K562 (cell line): ENCODE data around the gene NMT1. TPM values are rescaled to one million over a fixed set of nuclear protein-coding genes. Genes with fewer than 3 reads are reported as not detected.
A peak's percentile ranks its signal among the peaks of the same experiment; 100 is the strongest.

ENCODE experiments used
- AFF1 ChIP-seq, 2 experiments: fragments of 450-650 bp; IDR thresholded peaks; 2 replicates each; pipeline ENCODE4 v1.6.1; 2018; ENCODE audit warnings: mild to moderate bottlenecking in 2 of 2, low read depth in 1 of 2; ENCODE audit not compliant: partially characterized antibody in 2 of 2
- EGR1 ChIP-seq: fragments of 450-650 bp; conservative IDR thresholded peaks from 2 replicates; pipeline ENCODE4 v1.6.1; 2017; ENCODE audit warnings: mild to moderate bottlenecking
- ELK3 ChIP-seq: fragments of 450-650 bp; formaldehyde crosslinking; IDR thresholded peaks from 2 replicates; pipeline ENCODE4 v1.4.0; 2020; ENCODE audit warnings: mild to moderate bottlenecking
- ERF ChIP-seq: fragments of 450-650 bp; formaldehyde crosslinking; IDR thresholded peaks from 2 replicates; pipeline ENCODE4 v1.4.0; 2020; ENCODE audit warnings: mild to moderate bottlenecking, mixed read lengths
- FOXK1 ChIP-seq: sonication (generic); formaldehyde crosslinking; IDR thresholded peaks from 2 replicates; pipeline ENCODE4 v1.8.0; 2022; ENCODE audit warnings: missing genetic modification reagents, mild to moderate bottlenecking, borderline replicate concordance
- GABPB1 ChIP-seq: sonication (generic); formaldehyde crosslinking; IDR thresholded peaks from 2 replicates; pipeline ENCODE4 v1.8.0; 2022; ENCODE audit warnings: mild to moderate bottlenecking, missing genetic modification reagents
- KAT8 ChIP-seq: fragments of 450-650 bp; IDR thresholded peaks from 2 replicates; pipeline ENCODE4 v1.6.1; 2016; ENCODE audit warnings: low read depth, mild to moderate bottlenecking
- MITF ChIP-seq: IDR thresholded peaks from 2 replicates; pipeline ENCODE4 v1.6.1; 2014; ENCODE audit warnings: antibody characterized with exemption
- PKNOX1 ChIP-seq: fragments of 450-650 bp; IDR thresholded peaks from 2 replicates; pipeline ENCODE4 v1.6.1; 2016
- PPARD ChIP-seq: fragments of 250-450 bp; sonication (Bioruptor Pico); IDR thresholded peaks from 2 replicates; pipeline ENCODE4 v1.8.0; 2022; ENCODE audit warnings: inconsistent platforms, mild to moderate bottlenecking, moderate library complexity
- RNF219 ChIP-seq: fragments of 250-450 bp; sonication (Bioruptor Pico); IDR thresholded peaks from 2 replicates; pipeline ENCODE4 v1.5.0; 2022; ENCODE audit warnings: mild to moderate bottlenecking
- SMAD4 ChIP-seq: fragments of 250-450 bp; sonication (Bioruptor Pico); conservative IDR thresholded peaks from 2 replicates; pipeline ENCODE4 v1.8.0; 2021; ENCODE audit warnings: inconsistent platforms, mild to moderate bottlenecking, moderate library complexity
- YBX1 ChIP-seq: fragments of 450-650 bp; IDR thresholded peaks from 2 replicates; pipeline ENCODE4 v1.7.1; 2016; ENCODE audit warnings: mild to moderate bottlenecking
- ZNF134 ChIP-seq: fragments of 250-450 bp; sonication (Bioruptor Pico); conservative IDR thresholded peaks from 2 replicates; pipeline ENCODE4 v1.4.0; 2020
- ZNF316 ChIP-seq: fragments of 450-650 bp; IDR thresholded peaks from 2 replicates; pipeline ENCODE4 v1.6.1; 2016
- ZNF511 ChIP-seq: sonication (generic); formaldehyde crosslinking; IDR thresholded peaks from 2 replicates; pipeline ENCODE4 v1.8.0; 2022; ENCODE audit warnings: mild to moderate bottlenecking, missing genetic modification reagents
- ZNF780A ChIP-seq: fragments of 250-450 bp; sonication (Bioruptor Pico); IDR thresholded peaks from 2 replicates; pipeline ENCODE4 v1.5.0; 2021; ENCODE audit warnings: mild to moderate bottlenecking
- polyA plus RNA-seq, 8 experiments: library from polyadenylated mRNA; depleted of rRNA in 4 of 8; stranded (reverse) in 5 of 8; unstranded in 3 of 8; fragments of >200 nt; fragmentation: Nextera tagmentation in 2 of 8; fragmentation: Illumina TruSeq in 1 of 8; extraction: Ambion mirVana in 2 of 8; extraction: Trizol in 1 of 8; gene quantifications; 2 replicates each; pipeline versions ENCODE4 v1.2.1 to v1.2.3, GENCODE V29; 2011 to 2014; ENCODE audit warnings: inconsistent platforms in 1 of 8, missing spikeins in 1 of 8
- total RNA-seq, 7 experiments: library from RNA; depleted of rRNA in 6 of 7; stranded (reverse); fragments of >200 nt in 6 of 7; fragmentation: Illumina TruSeq in 2 of 7; extraction: Trizol in 2 of 7; gene quantifications; 2 replicates each; pipeline versions ENCODE4 v1.2.1 to v1.2.3, GENCODE V29; 2011 to 2021; ENCODE audit warnings: low replicate concordance in 1 of 7

NMT1 gene
- total and polyA plus RNA-seq, 9 of the 15 experiments (the other 6 are each of a cell fraction or from before 2014, with no cell fraction given): 86.7 to 569 (median 213) TPM

- TF ChIP-seq PPARD (CRISPR knock-in tag): no peak
- TF ChIP-seq ERF (CRISPR knock-in tag): no peak
- TF ChIP-seq RNF219 (CRISPR knock-in tag): no peak
- peak; percentile 53 for TF ChIP-seq EGR1
- TF ChIP-seq YBX1: no peak
- no peak for TF ChIP-seq ELK3 (CRISPR knock-in tag)
- TF ChIP-seq AFF1 (IDR thresholded peaks at IDR 0.05; ENCODE audit: low read depth in 1 of 2, partially characterized antibody in 2 of 2): peak in 1 of 2 experiments; percentile 56
- TF ChIP-seq ZNF316: no peak
- TF ChIP-seq FOXK1: no peak
- peak; percentile 67 for TF ChIP-seq ZNF134
- no peak for TF ChIP-seq ZNF511 (CRISPR knock-in tag)
- TF ChIP-seq GABPB1: 0 out of 2 replicates have a peak, but pooled peaks have one; percentile 30
- TF ChIP-seq PKNOX1: peak; percentile 84
- no peak for TF ChIP-seq KAT8
- TF ChIP-seq ZNF780A (CRISPR knock-in tag): no peak
- no peak for TF ChIP-seq MITF
- TF ChIP-seq SMAD4 (CRISPR knock-in tag): peak; percentile 68; the same call in 1 of the 2 replicates
Observed at GRCh38 chr17:45031231-45032173, 29.6 kb upstream of the NMT1 start (continued).
